GM19238 (cell line): ENCODE results near the gene SRGAP1.

ENCODE experiments used
- DNase-seq: peaks from one replicate; pipeline ENCODE4 v3.0.0; 2011; ENCODE audit warnings: low spot score; ENCODE audit not compliant: insufficient read length

The SRGAP1 gene

DNA sequence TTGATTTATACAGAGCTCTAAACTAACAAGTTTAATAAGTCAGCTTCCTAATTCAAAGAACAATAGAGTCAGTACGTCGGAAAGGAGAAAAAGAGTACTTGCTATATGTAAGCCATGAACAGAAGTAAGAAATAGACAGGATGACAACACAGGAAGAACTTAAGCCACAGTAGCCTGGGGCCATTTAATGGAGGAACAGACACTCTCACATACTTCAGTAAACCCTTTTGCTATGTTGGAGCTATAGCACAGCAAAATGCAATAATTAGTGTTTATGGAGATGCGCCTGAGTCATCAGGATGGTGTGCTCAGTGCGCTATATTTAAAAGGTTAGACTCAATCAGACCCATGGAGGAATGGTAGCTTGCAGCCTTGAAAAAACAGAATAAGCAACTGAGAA is 61.0 kb downstream of the SRGAP1 start:
- no peak for DNase-seq

DNA sequence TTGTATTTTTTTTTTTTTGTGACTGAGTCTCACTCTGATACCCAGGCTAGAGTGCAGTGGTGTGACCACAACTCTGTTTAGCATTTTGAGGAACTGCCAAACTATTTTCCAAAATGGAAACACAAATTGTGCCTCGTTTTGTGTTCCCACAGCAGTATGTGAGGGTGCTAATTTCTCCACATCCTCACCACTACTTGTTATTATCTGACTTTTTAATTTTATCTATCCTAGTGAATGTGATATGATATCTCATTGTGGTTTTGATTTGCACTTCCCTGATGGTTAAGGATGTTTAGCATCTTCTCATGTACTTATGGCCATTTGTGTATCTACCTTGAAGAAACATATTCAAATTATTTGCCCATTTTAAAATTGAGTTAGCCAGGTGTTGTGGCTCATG is 62.4 kb downstream of the SRGAP1 start:
- no peak for DNase-seq

DNA sequence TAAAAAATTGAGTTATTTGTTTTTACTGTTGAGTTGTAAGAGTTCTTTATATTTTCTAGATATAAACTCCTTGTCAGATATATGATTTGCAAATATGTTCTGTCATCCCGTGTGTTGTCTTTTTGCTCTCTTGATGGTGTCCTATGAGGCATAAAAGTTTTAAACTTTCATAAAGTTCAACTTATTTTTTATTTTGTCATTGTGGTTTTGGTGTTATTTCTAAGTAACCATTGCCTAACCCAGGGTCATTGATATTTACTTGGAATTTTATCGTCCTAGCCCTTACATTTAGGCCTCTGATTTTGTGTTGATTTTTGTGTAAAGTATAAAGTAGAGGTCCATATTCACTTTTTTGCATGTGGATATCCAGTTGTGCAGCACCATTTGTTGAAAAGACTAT is 63.1 kb downstream of the SRGAP1 start:
- DNase-seq: no peak

GRCh38 chr12:63909746-63910145 is 65.2 kb downstream of the SRGAP1 start:
- no peak for DNase-seq

- no peak for DNase-seq
Measured at GRCh38 chr12:63911341-63911740, 66.8 kb downstream of the SRGAP1 start.

DNA sequence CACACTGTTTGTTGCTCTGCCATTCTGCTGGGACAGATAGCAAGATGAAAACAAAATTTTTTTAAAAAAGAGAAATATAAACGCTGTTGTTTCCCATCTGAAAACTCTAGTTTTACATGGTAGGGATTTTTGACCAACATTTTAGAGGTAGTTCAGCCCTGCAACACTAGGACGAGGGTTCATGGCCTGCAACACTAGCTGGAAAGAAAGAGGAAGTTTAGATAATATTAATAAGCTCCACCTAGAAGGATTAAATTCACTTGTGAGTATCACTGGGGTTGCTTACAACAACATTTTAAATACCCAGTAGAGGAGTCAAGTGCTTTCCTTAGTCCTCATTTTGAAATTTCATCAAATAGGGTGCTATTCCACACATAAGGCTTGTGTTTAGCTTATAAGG is 68.2 kb downstream of the SRGAP1 start:
- no peak for DNase-seq

DNA sequence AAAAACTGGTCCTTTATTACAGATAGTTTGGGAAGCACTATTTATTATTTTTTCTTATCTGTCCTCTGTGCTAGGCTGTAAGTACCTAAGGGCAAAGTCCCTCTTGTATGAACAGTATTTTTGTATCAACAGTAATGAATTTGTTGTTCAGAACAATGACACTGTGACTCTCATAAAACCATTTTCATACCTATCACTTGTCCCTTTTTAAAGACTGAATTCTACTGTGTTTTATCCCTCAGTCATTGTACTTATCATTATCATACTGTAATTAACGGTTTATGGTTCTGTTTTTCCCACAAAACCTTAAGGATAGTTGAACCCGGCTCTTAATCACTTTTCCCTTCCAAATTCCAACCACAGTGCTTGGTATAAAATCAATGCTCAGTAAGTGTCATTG is 69.4 kb downstream of the SRGAP1 start:
- no peak for DNase-seq

GRCh38 chr12:63915105-63915800 is 70.8 kb downstream of the SRGAP1 start:
- no peak for DNase-seq

GRCh38 chr12:63916561-63917476 is 72.3 kb downstream of the SRGAP1 start:
- DNase-seq: no peak

DNA sequence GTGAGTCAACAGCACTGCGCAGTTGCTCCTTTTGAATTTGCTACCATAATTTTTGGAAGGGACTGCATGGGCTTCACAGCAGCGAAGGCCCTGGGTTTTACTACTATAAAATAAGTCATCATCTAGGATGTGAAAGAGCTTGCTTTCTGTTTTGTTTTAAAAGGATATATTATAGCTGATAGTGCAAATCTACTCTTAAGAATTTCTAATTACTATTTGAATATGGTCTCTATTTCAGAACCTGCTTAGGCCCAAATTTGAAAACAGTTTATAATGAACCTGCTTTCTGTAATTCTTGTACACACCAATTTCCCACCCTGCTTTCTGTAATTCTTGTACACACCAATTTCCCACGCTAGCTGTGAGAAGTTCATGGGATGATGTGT is 73.0 kb downstream of the SRGAP1 start:
- no peak for DNase-seq

DNA sequence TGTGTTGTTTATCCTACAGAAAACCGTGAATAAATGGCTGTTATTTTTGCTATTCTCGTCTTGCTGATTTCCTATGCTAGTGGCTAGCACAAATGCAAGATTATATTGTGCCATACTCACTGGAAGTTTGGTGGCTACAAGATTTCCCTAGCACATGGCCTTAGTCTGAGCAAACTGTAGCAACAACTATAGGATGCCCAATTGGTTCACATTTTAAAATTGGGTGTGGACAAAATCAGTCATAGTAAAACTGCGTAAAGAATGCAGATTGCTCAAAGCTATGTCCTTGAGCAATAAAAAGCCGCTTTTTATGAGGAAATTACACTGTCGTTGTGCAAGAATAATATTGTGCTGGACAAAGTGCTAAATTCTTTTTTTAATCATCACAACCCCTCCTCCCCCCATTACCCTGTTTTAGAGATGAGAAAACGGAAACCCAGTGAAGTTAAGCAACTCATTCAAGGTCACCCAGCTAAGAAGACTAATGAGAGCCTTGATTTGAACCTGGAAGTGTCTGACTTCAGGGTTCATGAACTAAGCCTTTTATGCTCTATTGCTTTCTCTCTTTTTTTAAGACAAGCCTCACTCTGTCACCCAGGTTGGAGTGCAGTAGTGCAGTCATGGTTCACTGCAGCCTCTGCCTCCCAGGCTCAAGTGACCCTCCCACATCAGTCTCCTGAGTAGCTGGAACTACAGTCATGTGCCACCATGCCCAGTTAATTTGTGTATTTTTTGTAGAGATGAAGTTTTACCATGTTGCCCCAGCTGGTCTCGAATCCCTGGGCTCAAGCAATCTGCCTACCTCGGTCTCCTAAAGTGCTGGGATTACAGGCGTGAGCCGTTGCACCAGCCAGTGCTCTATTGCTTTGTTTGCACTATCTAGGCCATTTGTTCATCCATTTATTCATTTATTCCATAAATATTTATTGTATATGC is 73.6 kb downstream of the SRGAP1 start:
- no peak for DNase-seq

DNA sequence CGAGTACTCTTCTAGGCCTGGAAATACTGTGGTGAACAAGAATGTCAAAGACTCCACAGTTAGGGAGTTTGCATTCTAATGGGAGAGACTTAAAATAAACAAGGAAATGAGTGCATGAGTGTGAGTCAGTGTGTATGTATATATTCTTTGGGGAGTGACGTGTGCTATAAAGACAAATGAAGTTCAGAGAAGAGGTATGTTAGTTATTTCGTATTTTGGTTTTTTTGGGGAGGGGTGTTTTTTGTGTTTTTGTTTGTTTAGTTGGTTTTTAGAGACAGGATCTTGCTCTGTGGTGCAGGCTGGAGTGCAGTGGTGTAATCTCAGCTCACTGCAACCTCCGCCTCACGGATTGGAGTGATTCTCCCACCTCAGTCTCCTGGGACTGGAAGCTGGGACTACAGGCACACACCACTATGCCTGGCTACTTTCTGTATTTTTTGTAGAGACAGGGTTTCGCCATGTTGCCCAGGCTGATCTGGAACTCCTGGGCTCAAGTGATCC is 74.3 kb downstream of the SRGAP1 start:
- DNase-seq: no peak

DNA sequence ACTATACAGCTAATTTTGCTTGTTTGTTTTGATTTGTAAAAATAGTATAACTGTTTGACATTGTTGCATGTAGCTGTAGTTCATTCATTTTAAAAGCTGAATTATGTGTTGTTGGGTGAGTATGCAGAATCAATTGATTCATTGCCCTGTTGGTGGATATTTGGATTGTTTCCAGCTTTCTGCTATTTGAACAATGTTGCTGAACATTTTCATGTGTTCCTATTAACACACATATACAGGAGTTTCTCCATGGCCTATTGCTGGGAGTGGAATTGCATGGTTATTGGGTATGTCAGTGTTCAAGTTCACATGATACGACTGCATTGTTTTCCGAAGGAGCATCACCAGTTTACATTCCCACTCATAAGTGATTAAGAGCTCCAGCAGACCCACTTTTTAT is 75.3 kb downstream of the SRGAP1 start:
- DNase-seq: no peak

DNA sequence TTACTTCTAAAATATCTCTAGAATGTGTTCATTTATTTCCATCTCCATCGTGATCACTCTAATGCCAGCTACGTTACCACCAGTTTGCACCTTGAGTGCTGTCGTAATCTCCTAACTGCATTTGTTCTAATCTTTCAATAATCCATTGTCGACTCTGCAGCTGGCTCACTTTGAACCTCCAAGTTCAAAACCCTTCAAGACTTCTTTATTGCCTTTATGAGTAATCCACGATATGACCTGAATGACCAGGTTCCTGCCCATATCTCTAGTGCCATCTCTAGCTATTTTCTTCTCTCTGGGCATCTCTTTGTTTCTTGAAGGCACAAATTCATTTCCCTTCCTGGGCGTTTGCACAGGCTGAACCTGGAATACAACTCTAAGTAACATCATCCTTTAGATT is 76.7 kb downstream of the SRGAP1 start:
- no peak for DNase-seq

GRCh38 chr12:63922474-63922873 is 78.0 kb downstream of the SRGAP1 start:
- no peak for DNase-seq

DNA sequence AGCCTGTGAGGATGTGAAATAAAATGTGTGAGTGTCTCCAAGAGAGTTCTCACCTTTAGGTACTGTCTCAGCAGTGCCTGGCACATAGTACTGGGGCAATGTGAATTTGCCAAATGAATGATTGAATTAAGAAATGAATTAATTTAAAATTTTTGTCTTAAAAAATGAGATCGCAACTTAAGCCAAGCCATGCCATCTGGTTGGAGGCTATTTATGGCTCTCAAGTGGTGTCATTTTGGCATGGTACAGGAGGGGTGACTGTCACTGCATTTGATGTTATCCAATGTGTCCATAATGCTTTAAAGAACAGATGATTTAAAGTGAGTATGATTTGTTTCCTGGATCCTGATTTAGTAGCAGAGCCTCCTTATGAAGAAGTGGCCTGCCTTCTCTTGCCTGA is 80.3 kb downstream of the SRGAP1 start:
- DNase-seq: no peak

DNA sequence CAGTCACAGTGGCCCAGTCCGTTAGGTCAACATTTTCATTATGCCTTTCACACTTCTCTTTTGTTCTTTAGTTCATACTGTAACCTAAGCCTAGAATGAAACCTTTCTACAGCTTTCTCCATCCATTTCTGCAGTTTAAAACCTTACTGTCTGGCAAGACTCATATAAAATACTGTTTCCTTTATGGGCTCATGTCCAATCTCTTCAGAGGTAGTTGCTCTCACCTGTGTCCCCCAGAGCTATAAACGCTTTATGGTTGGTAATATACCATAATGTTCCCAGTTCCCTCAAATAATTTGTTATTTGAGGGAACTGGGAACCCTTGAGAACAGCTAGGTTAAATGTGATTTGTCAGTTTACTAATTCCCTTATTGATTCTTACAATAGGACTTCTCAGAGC is 83.0 kb downstream of the SRGAP1 start:
- no peak for DNase-seq

- DNase-seq: no peak
Measured at GRCh38 chr12:63928305-63928704, 83.8 kb downstream of the SRGAP1 start.

GRCh38 chr12:63929426-63929825 is 84.9 kb downstream of the SRGAP1 start:
- no peak for DNase-seq

GRCh38 chr12:63930971-63931370 is 86.5 kb downstream of the SRGAP1 start:
- DNase-seq: no peak

DNA sequence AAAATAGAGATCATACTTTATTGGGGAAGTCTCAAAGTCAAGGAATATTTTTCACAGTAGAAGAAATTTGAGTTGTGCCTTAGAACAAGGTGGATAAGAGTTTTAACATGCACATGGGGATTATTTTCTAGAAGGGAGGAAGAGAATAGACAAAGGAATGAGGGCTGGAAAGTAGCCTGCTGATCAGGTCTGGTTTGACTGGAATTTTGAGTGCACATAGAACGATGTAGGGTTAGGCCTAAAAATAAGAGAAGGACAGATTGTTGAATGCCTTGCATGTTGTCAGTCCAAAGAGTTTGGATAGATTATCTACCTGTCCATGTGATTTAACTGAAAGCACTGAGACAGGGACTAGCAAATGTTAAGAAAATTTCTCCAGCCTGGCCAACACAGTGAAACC is 87.2 kb downstream of the SRGAP1 start:
- DNase-seq: no peak

- DNase-seq: no peak
Measured at GRCh38 chr12:63934936-63935335, 90.4 kb downstream of the SRGAP1 start.
